Measurements from ENCODE around the gene OTULINL.
A peak's percentile ranks its signal among the peaks of the same experiment; 100 is the strongest.

Gene OTULINL

DNA sequence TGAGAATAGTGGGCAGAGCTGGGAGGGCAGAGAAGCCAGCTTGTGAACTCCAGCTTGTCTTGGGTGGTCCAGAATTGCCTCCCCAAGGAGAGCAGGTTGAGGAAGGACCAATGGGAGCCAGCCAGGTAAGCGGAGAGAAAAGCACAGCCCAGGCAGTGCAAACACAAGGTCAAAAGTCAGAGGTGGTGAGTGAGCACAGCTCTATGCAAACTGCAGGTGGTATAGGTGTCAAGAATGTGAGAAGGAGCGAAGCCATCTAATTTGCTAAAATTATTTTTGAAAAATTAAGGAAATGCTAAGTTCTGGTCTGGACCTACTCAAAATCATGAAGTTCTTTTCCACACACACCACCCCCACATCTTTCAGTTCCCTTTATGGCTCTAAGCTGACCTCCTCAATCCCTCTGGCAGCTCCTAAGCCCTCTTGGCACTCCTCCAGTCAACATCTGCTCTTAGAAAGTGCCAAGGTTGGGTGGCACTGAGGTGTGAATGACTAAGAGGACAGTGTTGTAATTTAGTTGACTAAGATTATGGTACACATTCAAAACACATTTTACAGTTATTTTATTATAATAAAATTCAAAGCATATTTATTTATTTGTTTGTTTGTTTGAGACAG is 6.6 kb upstream of the OTULINL start:
- peak in 11 of 42 donors; percentile 18 to 54 (median 31) for DNase-seq
- intact Hi-C loops (cut with DNase I): no loop called here

DNA sequence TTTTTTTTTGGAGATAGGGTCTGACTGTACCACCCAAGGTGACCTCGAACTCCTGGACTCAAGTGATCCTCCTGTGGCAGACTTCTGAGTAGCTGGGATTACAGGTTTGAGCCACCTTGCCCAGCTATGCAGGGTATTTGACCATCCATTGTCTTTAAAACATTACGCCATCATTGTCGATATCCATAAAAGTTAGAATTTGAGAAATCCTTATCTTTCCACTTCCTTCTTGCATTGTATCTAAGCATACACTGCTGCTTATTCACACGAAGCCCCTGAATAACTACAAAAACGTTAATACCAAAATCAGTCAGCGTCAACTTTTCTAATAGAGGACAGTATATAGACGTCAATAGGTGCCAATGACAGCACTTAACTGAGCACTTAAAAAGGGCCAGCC is 5.4 kb upstream of the OTULINL start:
- DNase-seq: no peak
- intact Hi-C loops (cut with DNase I): no loop called here

DNA sequence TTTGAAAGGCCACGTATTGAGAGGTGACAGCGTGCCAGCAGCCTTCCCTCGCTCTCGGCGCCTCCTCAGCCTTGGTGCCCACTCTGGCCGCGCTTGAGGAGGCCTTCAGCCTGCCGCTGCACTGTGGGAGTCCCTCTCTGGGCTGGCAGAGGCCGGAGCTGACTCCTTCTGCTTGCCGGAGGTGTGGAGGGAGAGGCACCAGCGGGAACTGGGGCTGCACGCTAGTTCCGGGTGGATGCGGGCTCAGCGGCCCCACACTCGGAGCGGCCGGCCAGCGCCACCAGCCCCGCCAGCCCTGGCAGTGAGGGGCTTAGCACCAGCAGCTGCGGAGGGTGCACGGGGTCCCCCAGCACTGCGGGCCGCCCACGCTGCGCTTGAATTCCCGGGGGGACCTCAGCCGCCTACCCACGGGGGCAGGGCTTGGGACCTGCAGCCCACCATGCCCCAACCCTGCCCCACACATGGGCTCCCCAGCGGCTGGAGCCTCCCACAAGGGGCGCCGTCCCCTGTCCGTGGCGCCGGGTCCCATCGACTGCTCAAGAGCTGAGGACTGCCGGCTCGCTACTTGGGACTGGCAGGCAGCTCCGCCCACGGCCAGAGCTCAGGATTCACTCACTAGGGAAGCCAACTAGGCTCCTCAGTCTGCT is 4.4 kb upstream of the OTULINL start:
- intact Hi-C loops (cut with DNase I): no loop called here
- DNase-seq: no peak

DNA sequence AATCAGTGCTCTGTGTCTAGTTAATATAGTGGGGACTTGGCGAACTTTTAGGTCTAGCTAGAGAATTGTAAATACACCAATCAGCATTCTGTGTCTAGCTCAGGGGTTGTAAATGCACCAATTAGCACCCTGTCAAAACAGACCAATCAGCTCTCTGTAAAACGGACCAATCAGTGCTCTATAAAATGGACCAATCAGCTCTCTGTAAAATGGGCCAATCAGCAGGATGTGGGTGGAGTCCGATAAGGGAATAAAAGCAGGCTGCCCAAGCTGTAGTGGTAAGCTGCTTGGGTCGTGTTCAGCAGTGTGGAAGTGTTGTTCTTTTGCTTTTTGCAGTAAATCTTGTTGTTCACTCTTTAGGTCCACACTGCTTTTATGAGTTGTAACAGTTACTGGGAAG is 3.6 kb upstream of the OTULINL start:
- intact Hi-C loops (cut with DNase I): no loop called here
- no peak for DNase-seq

DNA sequence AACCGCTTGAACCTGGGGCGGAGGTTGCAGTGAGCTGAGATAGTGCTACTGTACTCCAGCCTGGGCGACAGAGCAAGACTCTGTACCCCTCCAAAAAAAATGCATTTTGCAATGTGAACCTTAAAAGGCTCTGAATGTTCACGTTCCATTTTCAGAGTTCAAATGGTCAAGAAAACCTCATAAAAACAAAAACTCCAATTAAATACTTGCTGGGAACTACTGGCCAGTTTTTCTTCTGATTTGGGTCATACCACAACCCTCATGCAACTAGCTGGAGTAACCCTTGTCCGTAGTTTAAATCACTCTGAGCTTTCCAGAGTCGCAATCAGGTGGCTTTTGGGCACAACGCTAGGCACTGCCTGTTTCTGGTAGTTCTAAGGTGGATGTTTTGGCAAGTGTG is 2.3 kb upstream of the OTULINL start:
- no peak for DNase-seq
- intact Hi-C loops (cut with DNase I): no loop called here

DNA sequence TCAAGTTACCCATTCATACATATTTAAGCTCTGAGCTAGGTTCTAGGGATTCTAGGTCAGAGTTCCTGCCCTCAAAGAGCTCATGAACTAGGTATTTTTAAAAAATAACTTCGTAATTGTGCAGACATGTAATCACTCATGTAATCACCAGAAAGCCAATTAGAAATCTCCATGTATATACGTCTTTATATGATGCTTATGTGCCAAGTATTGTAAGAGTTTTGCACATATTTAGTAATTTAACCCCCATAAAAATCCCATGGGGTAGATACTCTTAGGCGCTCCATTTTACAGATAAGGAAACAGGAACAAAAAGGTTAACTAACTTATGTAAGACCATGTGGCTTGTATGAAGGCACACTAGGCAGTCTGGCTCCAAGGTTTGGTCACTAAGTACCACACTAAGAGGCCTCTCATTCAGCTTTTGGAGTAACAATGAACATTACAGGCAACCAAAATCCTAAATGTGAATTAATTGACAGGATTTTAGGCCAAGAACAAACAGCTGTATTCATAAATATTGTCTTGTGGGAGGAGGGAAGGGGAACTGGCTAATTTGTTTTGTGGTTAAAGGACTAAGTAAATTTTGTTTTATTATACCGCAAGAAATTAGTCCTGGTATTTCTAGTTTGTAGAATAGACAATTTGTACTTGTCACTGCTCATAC is 1.7 kb upstream of the OTULINL start:
- intact Hi-C loops (cut with DNase I): no loop called here
- DNase-seq: no peak

DNA sequence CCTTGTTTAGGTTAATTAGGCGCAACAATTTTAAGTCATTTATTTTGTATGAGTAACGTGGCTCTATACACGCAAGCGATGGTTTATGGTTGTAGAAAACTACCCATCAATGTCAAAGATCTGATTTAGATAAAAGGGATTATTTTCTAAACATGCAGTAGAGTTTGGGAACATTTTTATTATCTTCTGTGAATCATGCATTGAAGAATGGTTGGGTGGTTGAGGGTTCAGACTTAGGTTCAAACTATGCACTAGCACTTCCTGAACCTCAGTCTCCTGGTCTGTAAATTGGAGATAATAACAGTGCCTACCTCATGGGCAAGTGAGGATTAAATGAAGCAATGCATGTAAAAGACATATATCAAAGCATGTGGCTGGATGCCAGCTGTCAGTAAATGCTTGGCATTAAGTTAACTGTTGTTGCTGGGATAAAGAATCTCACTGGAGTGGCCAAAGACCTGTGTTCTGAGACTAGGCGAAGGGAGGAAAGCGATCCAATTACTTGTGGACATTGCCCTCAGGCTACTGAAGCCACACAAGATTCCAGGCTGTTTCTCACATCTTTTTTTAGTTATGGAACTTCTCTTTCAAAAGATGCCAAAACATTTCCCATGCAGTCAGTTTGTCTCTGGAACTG is 1.1 kb upstream of the OTULINL start:
- intact Hi-C loops (cut with DNase I): no loop called here
- no peak for DNase-seq

DNA sequence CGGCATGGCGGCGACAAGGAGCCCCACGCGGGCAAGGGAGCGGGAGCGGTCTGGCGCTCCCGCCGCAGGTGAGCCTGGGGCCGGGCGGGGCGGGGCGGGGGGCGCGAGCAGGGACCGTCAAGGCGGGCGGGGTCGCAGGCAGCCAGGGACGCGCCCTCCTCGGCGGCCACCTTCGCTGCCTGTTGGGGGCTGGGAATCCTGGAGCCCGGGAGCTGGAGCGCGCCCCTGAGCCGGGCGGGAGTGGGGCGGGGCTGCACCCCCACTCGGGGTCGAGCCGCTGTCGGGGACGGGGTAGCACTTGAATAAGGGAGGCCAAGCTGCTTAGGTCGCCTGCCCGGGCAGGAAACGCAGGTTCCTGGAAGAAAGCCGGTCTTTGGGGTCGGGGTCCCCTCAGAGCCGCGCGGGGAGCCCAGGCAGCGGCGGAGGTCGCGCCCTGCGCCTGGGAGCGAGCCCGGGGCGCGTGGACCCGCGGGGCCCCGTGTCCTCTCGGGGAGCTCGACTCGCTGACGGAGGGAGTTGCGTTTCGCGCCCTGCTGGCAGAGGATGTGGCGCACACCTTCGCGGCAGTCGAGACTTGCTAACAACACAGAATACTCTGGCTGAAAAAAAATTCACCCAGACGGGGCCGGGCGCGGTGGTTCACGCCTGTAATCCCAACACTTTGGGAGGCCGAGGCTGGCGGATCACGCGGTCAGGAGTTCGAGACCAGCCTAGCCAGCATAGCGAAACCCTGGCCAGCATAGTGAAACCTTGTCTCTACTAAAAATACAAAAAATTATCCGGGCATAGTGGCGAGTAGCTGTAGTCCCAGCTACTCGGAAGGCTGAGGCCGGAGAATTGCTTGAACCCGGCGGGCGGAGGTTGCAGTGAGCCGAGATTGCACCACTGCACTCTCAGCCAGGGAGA is 552 bp downstream of the OTULINL start:
- intact Hi-C loops (cut with DNase I): no loop called here
- peak in 37 of 42 donors; percentile 18 to 69 (median 45) for DNase-seq

DNA sequence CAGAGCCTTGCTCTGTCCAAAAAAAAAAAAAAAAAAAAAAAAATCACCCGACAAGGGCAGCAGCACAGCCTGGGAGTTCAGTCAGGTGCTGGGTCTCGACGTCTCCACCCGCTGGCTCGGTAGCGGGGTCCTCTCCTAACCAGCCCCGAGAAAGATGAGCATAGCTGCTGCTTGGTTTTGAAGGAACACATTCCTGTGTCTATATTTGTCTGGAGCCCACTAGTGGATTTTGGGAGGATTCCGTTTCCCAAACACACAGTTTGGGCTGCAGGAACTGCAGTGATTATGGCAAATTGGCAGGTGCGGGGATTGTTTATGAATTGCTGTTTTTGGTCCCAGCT is 1.2 kb downstream of the OTULINL start:
- peak in 3 of 42 donors; percentile 11 to 27 (median 17) for DNase-seq
- intact Hi-C loops (cut with DNase I): no loop called here

DNA sequence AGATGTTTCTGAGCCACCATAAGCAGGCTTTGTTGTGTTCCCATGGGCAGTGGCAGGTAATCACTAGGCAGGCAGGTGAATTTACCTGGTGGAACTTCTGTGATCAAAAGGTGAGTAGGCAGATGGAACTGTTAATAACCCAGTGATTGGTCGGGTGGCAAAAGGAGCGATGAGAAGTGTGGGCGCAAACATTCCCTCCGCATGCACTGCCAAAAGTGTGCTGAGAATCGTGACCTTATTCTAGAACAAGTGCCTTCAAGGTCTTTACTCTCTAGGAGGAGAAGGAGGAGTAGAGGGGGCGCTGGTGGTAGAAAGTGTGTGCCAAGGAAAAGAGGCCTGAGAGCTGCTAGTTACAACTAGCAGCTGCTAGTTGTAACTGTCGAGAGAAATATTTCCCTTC is 3.3 kb downstream of the OTULINL start:
- no peak for DNase-seq
- intact Hi-C loops (cut with DNase I): no loop called here

DNA sequence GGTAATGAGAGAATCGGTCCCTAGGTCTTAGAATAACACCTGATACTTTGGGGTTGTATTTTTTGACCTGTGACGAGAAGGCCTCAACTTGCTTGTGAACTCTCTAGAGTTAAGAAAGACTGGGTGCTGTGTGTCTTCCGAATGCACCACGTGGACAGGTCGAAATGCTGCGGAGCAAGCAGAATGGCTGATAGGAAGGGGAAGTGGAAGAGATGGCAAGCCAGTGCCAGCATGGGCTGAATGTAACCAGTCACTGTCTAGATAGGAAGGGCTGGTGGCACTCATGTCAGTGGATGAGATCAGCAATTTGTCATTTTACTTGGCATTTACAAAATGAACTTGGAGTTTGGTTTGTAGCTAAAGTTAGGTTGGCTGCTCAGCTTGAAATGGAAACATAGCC is 5.6 kb downstream of the OTULINL start:
- peak in 34 of 42 donors; percentile 10 to 69 (median 42) for DNase-seq
- intact Hi-C loops (cut with DNase I): no loop called here

DNA sequence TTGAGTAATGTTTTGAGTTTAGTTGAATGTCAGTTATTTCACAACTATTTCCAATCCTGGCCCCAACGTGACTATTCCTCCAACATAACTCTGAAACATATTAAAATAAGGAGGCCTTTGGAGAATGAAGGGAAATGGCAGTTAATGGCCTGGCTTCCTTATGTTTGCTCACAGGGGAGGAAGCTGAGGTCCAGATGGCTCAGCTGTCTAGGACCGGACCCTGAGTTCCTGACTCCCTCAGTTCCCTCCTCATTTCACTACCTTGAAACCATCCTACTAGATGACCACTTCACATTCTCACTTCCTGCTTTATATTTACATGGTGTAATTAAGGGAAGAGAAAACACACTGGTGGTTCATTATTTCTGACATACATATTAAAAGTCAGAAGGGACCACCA is 6.6 kb downstream of the OTULINL start:
- intact Hi-C loops (cut with DNase I): no loop called here
- DNase-seq: no peak

DNA sequence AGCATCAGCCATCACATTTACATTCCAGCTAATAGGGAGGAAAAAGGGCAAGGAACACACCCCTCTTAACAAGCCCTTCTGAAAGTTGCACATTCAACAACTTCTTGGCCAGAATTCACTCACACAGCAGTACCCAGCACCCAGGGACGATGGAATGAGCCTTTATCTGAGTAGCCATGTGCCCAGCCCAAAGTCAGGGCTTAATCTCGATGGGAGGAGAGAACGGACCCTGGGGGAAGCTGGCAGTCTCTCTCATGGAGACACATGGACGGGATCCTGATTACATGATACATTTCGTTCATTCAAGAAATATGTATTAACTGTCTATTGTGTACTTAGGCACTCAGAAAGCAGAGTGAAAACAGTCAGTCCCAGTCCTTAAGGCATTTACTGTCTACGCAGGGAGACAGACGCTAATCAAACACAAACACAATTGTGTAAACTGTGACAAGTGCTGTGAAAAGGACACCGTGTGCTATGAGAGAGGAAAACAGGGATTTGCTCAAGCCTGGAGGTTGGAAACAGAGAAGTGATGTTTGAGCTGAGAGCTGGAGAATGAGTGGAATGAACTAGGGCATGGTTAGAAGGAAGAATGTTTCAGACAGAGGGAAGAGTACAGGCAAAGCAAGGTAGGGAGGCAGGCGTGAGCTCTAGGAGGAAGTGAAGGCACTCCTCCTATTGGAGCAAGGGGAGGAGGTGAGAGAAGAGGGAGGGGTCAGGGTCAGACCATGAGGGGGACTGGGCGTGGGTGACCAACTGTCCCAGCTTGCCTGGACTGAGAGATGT is 7.4 kb downstream of the OTULINL start:
- intact Hi-C loops (cut with DNase I): no loop called here
- DNase-seq: no peak

DNA sequence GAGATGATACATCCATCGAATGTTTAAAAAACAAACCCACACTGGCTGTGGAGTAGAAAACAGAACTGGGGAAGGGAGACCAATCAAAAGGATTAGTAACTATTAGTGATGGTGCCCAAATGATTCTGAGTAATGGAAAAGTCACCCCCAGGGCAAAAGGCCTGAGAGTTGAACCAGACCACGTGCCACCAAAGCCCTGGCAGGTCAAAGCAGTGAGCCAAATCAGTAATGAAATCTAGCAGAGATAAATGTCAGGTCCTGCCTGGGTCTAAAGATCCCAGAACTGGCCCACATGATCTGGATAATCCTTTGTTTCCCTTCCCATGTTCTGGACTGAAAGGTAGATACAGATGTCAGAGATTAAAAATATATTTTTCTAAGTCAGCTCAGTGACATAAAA is 9.4 kb downstream of the OTULINL start:
- intact Hi-C loops (cut with DNase I): no loop called here
- DNase-seq: no peak

DNA sequence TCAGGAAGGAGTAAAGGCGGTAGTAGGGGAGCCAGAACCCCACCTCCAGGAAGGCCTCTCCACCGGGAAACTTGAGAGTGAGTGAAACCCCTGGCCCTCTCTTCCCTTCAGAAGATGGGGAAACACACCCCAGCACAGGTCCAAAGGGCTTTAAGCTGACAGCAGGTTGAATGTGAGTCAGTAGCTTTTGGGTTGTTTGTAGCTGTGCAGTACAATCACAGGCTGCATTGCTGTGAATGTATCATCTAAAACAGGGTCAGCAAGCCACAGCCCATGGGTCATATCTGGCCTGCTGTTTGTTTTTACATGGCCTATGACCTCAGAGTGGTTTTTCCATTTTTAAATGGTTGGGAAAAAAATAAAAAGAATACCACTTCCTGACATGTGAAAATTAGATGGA is 10.0 kb downstream of the OTULINL start:
- intact Hi-C loops (cut with DNase I): no loop called here
- DNase-seq: no peak

DNA sequence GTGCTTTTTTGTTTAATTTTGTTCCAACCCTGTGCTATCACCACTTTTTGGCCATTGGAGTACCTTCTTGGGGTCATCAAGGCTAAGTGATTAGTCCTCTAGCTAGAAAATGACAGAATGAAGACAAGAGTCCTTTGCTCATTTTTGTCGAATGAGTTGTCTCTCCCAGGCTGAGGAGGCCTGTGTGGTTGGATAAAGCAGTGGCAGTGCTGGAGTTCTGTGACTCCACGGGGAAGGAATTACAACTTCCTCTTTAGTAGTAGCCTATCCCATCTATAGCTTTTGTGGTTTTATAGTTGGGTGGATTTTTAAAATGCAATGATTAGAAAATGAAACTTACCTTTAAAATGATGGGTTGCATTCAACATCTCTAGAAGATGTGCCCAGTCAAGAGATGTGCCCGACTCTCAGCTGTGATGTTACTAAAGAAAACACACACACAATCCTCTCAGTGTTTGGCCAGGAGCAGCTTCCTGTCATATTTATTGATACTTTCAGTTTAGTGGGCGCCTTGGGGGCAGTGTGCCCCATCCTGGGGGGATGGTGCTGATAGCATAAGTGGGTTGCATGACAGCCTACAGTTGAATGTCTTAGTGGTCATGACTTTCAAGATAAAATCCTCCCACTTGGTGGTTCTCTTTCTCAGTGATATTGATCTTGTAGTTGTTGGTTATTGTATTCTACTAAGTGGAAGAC is 11.9 kb downstream of the OTULINL start:
- DNase-seq: no peak
- intact Hi-C loops (cut with DNase I): no loop called here

DNA sequence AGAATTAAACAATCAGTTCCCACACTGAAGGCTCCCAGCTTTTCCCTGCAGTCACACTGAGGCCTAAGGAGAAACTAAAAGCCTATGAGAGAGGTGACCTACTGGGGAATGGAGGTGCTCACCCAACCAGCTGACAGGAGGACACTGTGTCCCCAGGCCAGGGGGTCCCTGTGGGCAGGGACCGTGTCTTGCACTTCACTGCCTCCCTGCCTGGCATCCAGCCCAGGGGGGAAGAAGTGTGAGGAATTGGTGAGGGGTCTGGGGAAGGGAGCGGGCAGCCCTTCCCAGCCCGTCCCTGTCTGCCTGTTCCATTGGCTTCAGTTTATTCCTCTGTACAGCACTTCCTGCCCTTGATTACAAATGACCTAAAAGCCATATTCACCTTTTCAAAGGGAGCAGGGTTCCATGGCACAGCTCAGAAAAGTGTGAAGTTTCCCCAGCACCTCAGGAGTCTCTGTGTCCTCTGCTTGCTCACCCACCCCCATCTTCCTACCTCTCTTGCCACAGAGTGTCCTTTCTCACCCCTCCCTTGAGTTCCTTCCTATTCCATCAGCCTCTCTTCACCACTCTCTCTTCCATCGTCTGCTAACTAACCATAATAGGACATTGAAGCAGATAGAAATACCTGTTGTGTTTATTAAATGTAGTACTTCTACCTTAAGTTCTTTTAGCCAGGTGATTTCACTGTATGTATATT is 12.9 kb downstream of the OTULINL start:
- no peak for DNase-seq
- intact Hi-C loops (cut with DNase I): no loop called here
